Nephron (organoid): ENCODE measurements around the gene ADD1.

Source experiments
- H3K27ac Mint-ChIP-seq, 3 experiments: 2 replicates each; pipeline ENCODE4 v1.8.0; 2020; ENCODE audit warnings: mixed read lengths in 3 of 3, mild to moderate bottlenecking in 2 of 3, moderate library complexity in 1 of 3
- H3K27me3 Mint-ChIP-seq: 2 replicates; pipeline ENCODE4 v1.8.0; 2021; ENCODE audit warnings: low read depth, mild to moderate bottlenecking, moderate library complexity, mixed read lengths
- H3K36me3 Mint-ChIP-seq: 2 replicates; pipeline ENCODE4 v1.8.0; 2020; ENCODE audit warnings: low read depth, mixed read lengths
- H3K4me1 Mint-ChIP-seq: 2 replicates; pipeline ENCODE4 v1.8.0; 2020; ENCODE audit warnings: mixed read lengths
- H3K4me3 Mint-ChIP-seq, 3 experiments: 2 replicates each; pipeline ENCODE4 v1.8.0; 2020; ENCODE audit warnings: mild to moderate bottlenecking in 3 of 3, mixed read lengths in 3 of 3, moderate library complexity in 2 of 3
- H3K9me3 Mint-ChIP-seq: 2 replicates; pipeline ENCODE4 v1.8.0; 2020; ENCODE audit warnings: mixed read lengths
- CTCF ChIP-seq, 3 experiments: fragments of 200-600 bp; sonication (generic); IDR thresholded peaks; one replicate each; pipeline ENCODE4 v1.5.0; 2021; ENCODE audit warnings: antibody characterized with exemption in 3 of 3; ENCODE audit not compliant: unreplicated experiment in 3 of 3

ADD1 gene

GRCh38 chr4:2843263-2843940, at the start of gene ADD1:
ADD1 (plus strand) TSS chr4:2843844; CDS start chr4:2875916, 32,072 bp downstream.
- H3K4me1 Mint-ChIP-seq: peaks cover 36% of the 10 kb centered on the region

GRCh38 chr4:2794486-2795299, 49.0 kb upstream of the ADD1 start:
- TF ChIP-seq CTCF (IDR thresholded peaks at IDR 0.05; ENCODE audit: unreplicated experiment in 3 of 3): no peak
- Mint-ChIP-seq H3K36me3 (no peaks in the 10 kb centered on the region), H3K27me3 (peaks cover 8% of the 10 kb centered on the region), H3K9me3 (no peaks in the 10 kb centered on the region), H3K27ac (peak overlapping the region; percentile 30 to 89 (median 70)), H3K4me3 (peak overlapping the region; percentile 81 to 87 (median 86)), H3K4me1 (peaks cover 31% of the 10 kb centered on the region)

More at GRCh38 chr4:2843263-2843940, at the start of gene ADD1:
- TF ChIP-seq CTCF (IDR thresholded peaks at IDR 0.05; ENCODE audit: unreplicated experiment in 3 of 3): no peak
- Mint-ChIP-seq H3K27me3 (no peaks in the 10 kb centered on the region), H3K36me3 (peaks cover 13% of the 10 kb centered on the region), H3K9me3 (peaks cover 6% of the 10 kb centered on the region), H3K4me3 (peak within 1 kb of the TSS; percentile 96 to 97 (median 96)), H3K27ac (peak within 1 kb of the TSS; percentile 93 to 97 (median 94))

GRCh38 chr4:2795300-2795892, 48.2 kb upstream of the ADD1 start:
- Mint-ChIP-seq H3K4me3 (peak overlapping the region; percentile 81 to 87 (median 86)), H3K27me3 (peaks cover 6% of the 10 kb centered on the region), H3K4me1 (peaks cover 31% of the 10 kb centered on the region), H3K27ac (peak overlapping the region in 2 of 3 experiments; percentile 70 to 89), H3K9me3 (no peaks in the 10 kb centered on the region), H3K36me3 (no peaks in the 10 kb centered on the region)
- no peak for TF ChIP-seq CTCF (IDR thresholded peaks at IDR 0.05; ENCODE audit: unreplicated experiment in 3 of 3)

- no peak for TF ChIP-seq CTCF (IDR thresholded peaks at IDR 0.05; ENCODE audit: unreplicated experiment in 3 of 3)
- H3K27me3 Mint-ChIP-seq: peaks cover 6% of the 10 kb centered on the region
- no peaks in the 10 kb centered on the region for H3K36me3 Mint-ChIP-seq
- peak overlapping the region; percentile 5 to 70 (median 67) for H3K27ac Mint-ChIP-seq
- H3K4me1 Mint-ChIP-seq: peaks cover 36% of the 10 kb centered on the region
- peak overlapping the region in 1 of 3 experiments; percentile 28 for H3K4me3 Mint-ChIP-seq
- H3K9me3 Mint-ChIP-seq: no peaks in the 10 kb centered on the region
Measured at GRCh38 chr4:2795893-2796848, 47.5 kb upstream of the ADD1 start.

GRCh38 chr4:2796849-2797544, 46.6 kb upstream of the ADD1 start:
- no peak for TF ChIP-seq CTCF (IDR thresholded peaks at IDR 0.05; ENCODE audit: unreplicated experiment in 3 of 3)
- Mint-ChIP-seq H3K36me3 (no peaks in the 10 kb centered on the region), H3K4me1 (peaks cover 41% of the 10 kb centered on the region), H3K27ac (peak overlapping the region in 2 of 3 experiments; percentile 67 to 70), H3K27me3 (peaks cover 3% of the 10 kb centered on the region), H3K4me3 (no peak overlapping the region), H3K9me3 (no peaks in the 10 kb centered on the region)
